ENCODE data around the gene ZNF621.

The ZNF621 gene

GRCh38 chr3:40490916-40491315 is 33.8 kb upstream of the ZNF621 start:
- no peak for TF ChIP-seq YY1 (IDR thresholded peaks at IDR 0.05; ENCODE audit: low read depth)
- TF ChIP-seq USF1 (IDR thresholded peaks at IDR 0.05), result no peak
- no peak for TF ChIP-seq EGR1 (IDR thresholded peaks at IDR 0.05)
- no peak for TF ChIP-seq RAD21 (IDR thresholded peaks at IDR 0.05; ENCODE audit: low read depth)
- no peak for TF ChIP-seq TAF1 (IDR thresholded peaks at IDR 0.05; ENCODE audit: low read depth)
- no peak for TF ChIP-seq TEAD4 (IDR thresholded peaks at IDR 0.05)
- no peak for TF ChIP-seq CEBPB (IDR thresholded peaks at IDR 0.05)
- no peak for TF ChIP-seq MAX (IDR thresholded peaks at IDR 0.05)
- no peak for TF ChIP-seq NFIC (IDR thresholded peaks at IDR 0.05)
- TF ChIP-seq CREB1 (IDR thresholded peaks at IDR 0.05; ENCODE audit: low read depth), result no peak
- no peak for TF ChIP-seq TCF12 (IDR thresholded peaks at IDR 0.05; ENCODE audit: low read depth)
- no peak for TF ChIP-seq REST (IDR thresholded peaks at IDR 0.05; ENCODE audit: low read depth)
- TF ChIP-seq EP300 (IDR thresholded peaks at IDR 0.05; ENCODE audit: borderline replicate concordance), result no peak
- TF ChIP-seq ZBTB7A (IDR thresholded peaks at IDR 0.05; ENCODE audit: low read depth), result no peak
- TF ChIP-seq FOXM1 (IDR thresholded peaks at IDR 0.05; ENCODE audit: borderline replicate concordance, low read depth), result no peak

- TF ChIP-seq YY1 (IDR thresholded peaks at IDR 0.05; ENCODE audit: low read depth) (no peak), USF1 (IDR thresholded peaks at IDR 0.05) (no peak), ZBTB7A (IDR thresholded peaks at IDR 0.05; ENCODE audit: low read depth) (no peak), EP300 (IDR thresholded peaks at IDR 0.05; ENCODE audit: borderline replicate concordance) (no peak)
Measured at GRCh38 chr3:40494698-40495097, 30.1 kb upstream of the ZNF621 start.

GRCh38 chr3:40497288-40497687 is 27.5 kb upstream of the ZNF621 start:
- no peak for TF ChIP-seq FOXM1 (IDR thresholded peaks at IDR 0.05; ENCODE audit: borderline replicate concordance, low read depth)
- no peak for TF ChIP-seq TAF1 (IDR thresholded peaks at IDR 0.05; ENCODE audit: low read depth)
- no peak for TF ChIP-seq NFIC (IDR thresholded peaks at IDR 0.05)
- no peak for TF ChIP-seq CEBPB (IDR thresholded peaks at IDR 0.05)
- no peak for TF ChIP-seq RAD21 (IDR thresholded peaks at IDR 0.05; ENCODE audit: low read depth)
- no peak for TF ChIP-seq YY1 (IDR thresholded peaks at IDR 0.05; ENCODE audit: low read depth)
- TF ChIP-seq TCF12 (IDR thresholded peaks at IDR 0.05; ENCODE audit: low read depth), result no peak
- TF ChIP-seq TEAD4 (IDR thresholded peaks at IDR 0.05), result no peak

GRCh38 chr3:40499952-40500351 is 24.8 kb upstream of the ZNF621 start:
- TF ChIP-seq REST (IDR thresholded peaks at IDR 0.05; ENCODE audit: low read depth) (no peak), NFIC (IDR thresholded peaks at IDR 0.05) (no peak), CEBPB (IDR thresholded peaks at IDR 0.05) (no peak), TEAD4 (IDR thresholded peaks at IDR 0.05) (no peak), MAX (IDR thresholded peaks at IDR 0.05) (no peak), USF1 (IDR thresholded peaks at IDR 0.05) (no peak), RAD21 (IDR thresholded peaks at IDR 0.05; ENCODE audit: low read depth) (no peak), EP300 (IDR thresholded peaks at IDR 0.05; ENCODE audit: borderline replicate concordance) (no peak)

GRCh38 chr3:40502034-40502433 is 22.7 kb upstream of the ZNF621 start:
- TF ChIP-seq NFIC (IDR thresholded peaks at IDR 0.05), result no peak
- TF ChIP-seq CEBPB (IDR thresholded peaks at IDR 0.05), result no peak
- TF ChIP-seq EGR1 (IDR thresholded peaks at IDR 0.05), result no peak
- no peak for TF ChIP-seq TEAD4 (IDR thresholded peaks at IDR 0.05)
- TF ChIP-seq FOXM1 (IDR thresholded peaks at IDR 0.05; ENCODE audit: borderline replicate concordance, low read depth), result no peak
- no peak for TF ChIP-seq ZBTB7A (IDR thresholded peaks at IDR 0.05; ENCODE audit: low read depth)
- no peak for TF ChIP-seq CREB1 (IDR thresholded peaks at IDR 0.05; ENCODE audit: low read depth)
- TF ChIP-seq TCF12 (IDR thresholded peaks at IDR 0.05; ENCODE audit: low read depth), result no peak
- TF ChIP-seq REST (IDR thresholded peaks at IDR 0.05; ENCODE audit: low read depth), result no peak
- no peak for TF ChIP-seq YY1 (IDR thresholded peaks at IDR 0.05; ENCODE audit: low read depth)
- no peak for TF ChIP-seq RAD21 (IDR thresholded peaks at IDR 0.05; ENCODE audit: low read depth)
- no peak for TF ChIP-seq USF1 (IDR thresholded peaks at IDR 0.05)
- no peak for TF ChIP-seq MAX (IDR thresholded peaks at IDR 0.05)
- TF ChIP-seq TAF1 (IDR thresholded peaks at IDR 0.05; ENCODE audit: low read depth), result no peak
- TF ChIP-seq EP300 (IDR thresholded peaks at IDR 0.05; ENCODE audit: borderline replicate concordance), result no peak
